Bronchial epithelial cell (primary cell): ENCODE measurements around the gene BRK1. TPM values are rescaled to one million over a fixed set of nuclear protein-coding genes. Genes with fewer than 3 reads are reported as not detected.
"Not testable (repeated sequence)": the region's sequence is repeated elsewhere in the genome, so short reads cannot be mapped to it uniquely, and the experiment has no call there.

Source experiments
- DNase-seq: peaks from one replicate; pipeline ENCODE4 v3.0.0-alpha.2; 2010; ENCODE audit warnings: low read depth
- FAIRE-seq: peaks from 2 replicates; lab custom pipeline; 2011; peaks lifted over from hg19 to GRCh38; lab: Jason Lieb, UNC
- H3K27me3 ChIP-seq: 2 replicates; pipeline ENCODE4 v1.5.1; 2011; ENCODE audit warnings: low read length; ENCODE audit not compliant: control insufficient read depth, insufficient read depth
- H3K36me3 ChIP-seq: 2 replicates; pipeline ENCODE4 v1.5.1; 2011; ENCODE audit warnings: low read length; ENCODE audit not compliant: control insufficient read depth, insufficient read depth
- H3K4me3 ChIP-seq: 2 replicates; pipeline ENCODE4 v1.5.1; 2011; ENCODE audit warnings: mild to moderate bottlenecking, low read depth, low read length, control low read depth
- total RNA-seq: library from RNA; depleted of rRNA; stranded (reverse); fragments of >200 nt; gene quantifications from 2 replicates; pipeline ENCODE4 v1.2.1, GENCODE V29; 2014
- TF ChIP-seq, protein P1 (sequence below): IDR thresholded peaks from 2 replicates; pipeline ENCODE4 v1.5.1; 2011; ENCODE audit warnings: mild to moderate bottlenecking, moderate library complexity, low read length, control low read depth, inconsistent platforms; ENCODE audit not compliant: insufficient read depth, severe bottlenecking

Gene BRK1
- total RNA-seq, 1 donor from 2014 or later, result 72.1 TPM

DNA sequence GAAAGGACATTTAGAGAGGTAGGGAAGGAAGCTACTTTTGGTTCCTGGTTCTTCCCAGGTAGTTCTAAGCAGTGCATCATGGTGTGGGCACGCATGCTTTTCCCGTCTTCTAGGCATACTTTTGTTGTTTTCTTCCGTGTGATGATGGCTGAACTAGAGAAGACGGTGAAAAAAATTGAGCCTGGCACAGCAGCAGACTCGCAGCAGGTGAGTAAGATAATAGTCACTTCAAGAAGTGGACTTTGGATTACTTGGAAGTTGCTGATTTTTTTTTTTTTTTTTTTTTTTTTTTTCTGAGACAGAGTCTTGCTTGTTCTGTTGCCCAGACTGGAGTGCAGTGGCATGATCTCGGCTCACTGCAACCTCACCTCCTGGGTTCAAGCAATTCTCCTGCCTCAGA lies 25.3 kb upstream of the BRK1 start:
- TF ChIP-seq, protein P1, sequence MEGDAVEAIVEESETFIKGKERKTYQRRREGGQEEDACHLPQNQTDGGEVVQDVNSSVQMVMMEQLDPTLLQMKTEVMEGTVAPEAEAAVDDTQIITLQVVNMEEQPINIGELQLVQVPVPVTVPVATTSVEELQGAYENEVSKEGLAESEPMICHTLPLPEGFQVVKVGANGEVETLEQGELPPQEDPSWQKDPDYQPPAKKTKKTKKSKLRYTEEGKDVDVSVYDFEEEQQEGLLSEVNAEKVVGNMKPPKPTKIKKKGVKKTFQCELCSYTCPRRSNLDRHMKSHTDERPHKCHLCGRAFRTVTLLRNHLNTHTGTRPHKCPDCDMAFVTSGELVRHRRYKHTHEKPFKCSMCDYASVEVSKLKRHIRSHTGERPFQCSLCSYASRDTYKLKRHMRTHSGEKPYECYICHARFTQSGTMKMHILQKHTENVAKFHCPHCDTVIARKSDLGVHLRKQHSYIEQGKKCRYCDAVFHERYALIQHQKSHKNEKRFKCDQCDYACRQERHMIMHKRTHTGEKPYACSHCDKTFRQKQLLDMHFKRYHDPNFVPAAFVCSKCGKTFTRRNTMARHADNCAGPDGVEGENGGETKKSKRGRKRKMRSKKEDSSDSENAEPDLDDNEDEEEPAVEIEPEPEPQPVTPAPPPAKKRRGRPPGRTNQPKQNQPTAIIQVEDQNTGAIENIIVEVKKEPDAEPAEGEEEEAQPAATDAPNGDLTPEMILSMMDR, result no peak
- FAIRE-seq (no peak), DNase-seq (no peak)

DNA sequence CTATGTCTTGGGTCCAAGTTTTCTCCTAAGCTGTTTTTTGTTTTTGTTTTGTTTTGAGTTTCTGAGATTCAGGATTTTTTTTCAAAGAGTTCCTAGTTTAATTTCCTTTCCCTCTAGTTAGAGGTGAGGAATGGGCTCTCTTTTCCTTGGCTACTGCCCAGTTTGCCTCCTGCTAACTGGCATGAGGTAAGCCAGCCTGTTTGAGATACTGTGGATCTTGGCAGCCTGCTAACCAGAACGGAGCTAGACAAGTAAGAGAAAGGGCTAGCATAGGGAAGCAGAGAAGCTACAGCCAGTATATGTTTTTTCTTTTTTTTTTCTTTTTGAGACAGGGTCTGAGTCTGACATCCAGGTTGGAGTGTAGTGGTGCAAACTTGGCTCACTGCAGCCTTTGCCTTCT lies 24.7 kb upstream of the BRK1 start:
- H3K27me3 ChIP-seq, DNase-seq, FAIRE-seq, H3K36me3 ChIP-seq, H3K4me3 ChIP-seq: not testable (repeated sequence)

More for the DNA sequence above, 25.3 kb upstream of the BRK1 start:
- H3K4me3 ChIP-seq, result no peak overlapping the region
- peaks cover 1% of the 10 kb centered on the region for H3K36me3 ChIP-seq
- no peaks in the 10 kb centered on the region for H3K27me3 ChIP-seq

- not testable (repeated sequence) for H3K36me3 ChIP-seq, H3K4me3 ChIP-seq, H3K27me3 ChIP-seq, FAIRE-seq, DNase-seq
Observed at GRCh38 chr3:10091387-10091786, 24.1 kb upstream of the BRK1 start.

DNA sequence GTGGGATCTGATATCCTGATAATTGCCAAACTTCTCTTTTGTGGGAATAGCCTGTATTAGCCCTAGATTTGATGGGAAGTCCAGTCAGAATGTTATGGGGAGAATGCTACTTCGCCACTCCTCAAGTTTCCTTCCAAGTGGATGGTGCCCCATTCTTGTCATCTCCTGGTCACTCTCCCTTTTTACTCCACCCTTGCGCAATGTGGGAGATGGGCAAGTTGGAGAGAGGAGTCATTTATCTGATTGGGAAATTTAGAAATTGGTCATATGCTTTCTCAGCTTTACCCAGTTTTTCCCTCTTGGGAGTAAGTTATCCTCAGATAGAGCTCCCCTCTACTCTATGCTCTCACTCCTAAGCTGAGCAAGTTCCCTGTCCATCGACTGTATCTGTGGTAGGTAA lies 21.8 kb upstream of the BRK1 start:
- FAIRE-seq, result no peak
- TF ChIP-seq, protein P1, result no peak
- Histone ChIP-seq H3K4me3 (no peak overlapping the region), H3K27me3 (no peaks in the 10 kb centered on the region), H3K36me3 (peaks cover 1% of the 10 kb centered on the region)
- no peak for DNase-seq

- TF ChIP-seq, protein P1, result no peak
- DNase-seq, result no peak
Observed at GRCh38 chr3:10099041-10099440, 16.4 kb upstream of the BRK1 start.

DNA sequence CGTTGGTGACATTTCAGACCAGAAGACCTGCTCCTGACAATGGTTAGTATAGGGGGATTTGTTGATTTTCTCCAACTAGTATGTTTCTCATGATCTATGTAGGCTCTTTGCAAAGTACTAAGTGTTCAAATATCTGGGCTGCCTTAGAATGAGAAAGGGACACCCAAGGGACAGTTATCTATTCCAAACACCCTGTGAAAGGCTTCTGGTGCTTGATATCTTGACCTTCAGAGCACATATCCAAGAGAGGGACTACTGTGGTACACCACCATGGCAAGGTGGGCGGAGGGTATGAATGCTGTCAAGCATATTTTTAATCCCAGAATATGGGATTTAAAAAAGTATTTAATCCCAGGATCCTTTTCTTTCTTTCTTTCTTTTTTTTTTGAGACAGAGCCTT lies 8.6 kb upstream of the BRK1 start:
- no peaks in the 10 kb centered on the region for H3K36me3 ChIP-seq
- no peak overlapping the region for H3K4me3 ChIP-seq
- FAIRE-seq (no peak), DNase-seq (no peak)
- TF ChIP-seq, protein P1, result no peak
- no peaks in the 10 kb centered on the region for H3K27me3 ChIP-seq

More at GRCh38 chr3:10099041-10099440, 16.4 kb upstream of the BRK1 start:
- FAIRE-seq, result no peak
- Histone ChIP-seq H3K27me3 (no peaks in the 10 kb centered on the region), H3K36me3 (no peaks in the 10 kb centered on the region), H3K4me3 (no peak overlapping the region)

- FAIRE-seq, result no peak
- Histone ChIP-seq H3K36me3 (no peaks in the 10 kb centered on the region), H3K4me3 (no peak within 1 kb of the TSS), H3K27me3 (no peaks in the 10 kb centered on the region)
- TF ChIP-seq, protein P1, result no peak
- no peak for DNase-seq
Observed at GRCh38 chr3:10108091-10108490, 7.4 kb upstream of the BRK1 start, which contains the start of gene FANCD2OS. Gene FANCD2OS (minus strand): TSS chr3:10108255. CDS start chr3:10104774, 3,481 bp downstream.
